Activated CD8-positive, alpha-beta memory T cell treated with anti-CD3 and anti-CD28 coated beads for 24 hours (primary cell): ENCODE data around the gene CACNA2D2.

Source experiments
- DNase-seq: peaks from one replicate; pipeline ENCODE4 v3.0.0-alpha.2; 2020

The CACNA2D2 gene

DNA sequence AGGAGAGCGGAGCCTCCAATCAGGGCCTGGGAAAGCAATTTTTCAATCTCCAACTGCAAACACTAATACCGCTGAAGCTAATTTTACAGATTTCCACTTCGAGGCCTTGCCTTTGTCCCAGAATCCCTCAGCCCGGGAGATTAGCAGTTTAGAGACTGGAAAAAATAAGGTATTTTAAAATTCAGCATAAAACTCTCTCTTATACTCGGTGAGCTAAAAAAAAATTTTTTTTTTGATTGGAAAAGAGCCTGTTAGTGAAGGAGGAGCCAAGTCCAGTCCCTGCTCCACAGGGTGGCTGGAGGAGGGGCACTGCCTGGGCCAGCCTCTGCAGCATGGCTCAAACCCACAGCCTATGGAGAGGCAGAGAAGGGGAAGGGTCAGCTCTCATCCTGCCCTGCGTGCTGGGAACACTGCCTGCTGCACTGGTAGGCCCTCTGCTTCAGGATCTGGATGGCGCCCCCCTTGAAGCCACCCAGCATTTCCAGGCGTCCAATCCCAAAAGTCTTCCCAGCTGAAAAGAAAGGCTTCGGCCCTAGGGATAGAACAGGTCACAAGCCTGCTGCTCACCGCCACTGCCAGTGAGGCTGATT is 48.9 kb downstream of the CACNA2D2 start:
- DNase-seq, result no peak

- DNase-seq, result no peak
These were observed 49.5 kb downstream of the CACNA2D2 start for GRCh38 chr3:50453907-50454306.

DNA sequence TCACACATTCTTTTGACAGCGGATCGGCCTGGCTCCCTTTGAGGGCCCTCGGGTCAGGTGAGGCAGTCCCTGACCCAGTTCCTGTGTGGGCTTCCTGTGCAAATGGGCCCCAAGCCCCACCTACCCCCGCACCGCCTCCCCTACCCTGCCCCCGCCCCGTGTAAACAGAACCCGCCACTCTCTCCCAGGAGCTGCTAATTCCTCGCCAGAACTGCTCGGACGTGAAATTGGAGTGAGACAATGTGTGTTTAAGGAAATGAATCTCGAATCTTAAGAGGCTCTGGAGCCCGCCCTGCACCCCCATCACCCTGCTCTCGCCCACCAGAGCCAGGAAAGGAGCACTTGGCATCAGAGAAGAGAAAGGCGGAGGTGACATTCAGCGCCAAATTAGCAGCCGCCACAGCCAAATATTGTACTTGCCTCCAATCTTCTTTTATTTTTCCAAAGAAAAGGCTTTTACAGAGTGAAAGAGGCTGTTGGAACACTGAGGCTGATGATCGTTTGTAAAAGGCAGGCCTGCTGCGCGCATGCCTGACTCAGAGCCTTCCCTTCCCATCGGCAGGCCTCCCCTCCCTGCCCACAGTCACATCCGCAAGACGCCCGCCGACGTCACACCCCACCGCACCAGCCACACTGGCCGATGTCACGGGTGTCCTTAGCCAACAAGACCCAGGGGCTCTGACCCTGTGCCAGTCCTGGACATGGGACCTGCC is 53.1 kb downstream of the CACNA2D2 start:
- DNase-seq, result peak; percentile 81

GRCh38 chr3:50448752-50449539 is 54.5 kb downstream of the CACNA2D2 start:
- DNase-seq, result no peak

DNA sequence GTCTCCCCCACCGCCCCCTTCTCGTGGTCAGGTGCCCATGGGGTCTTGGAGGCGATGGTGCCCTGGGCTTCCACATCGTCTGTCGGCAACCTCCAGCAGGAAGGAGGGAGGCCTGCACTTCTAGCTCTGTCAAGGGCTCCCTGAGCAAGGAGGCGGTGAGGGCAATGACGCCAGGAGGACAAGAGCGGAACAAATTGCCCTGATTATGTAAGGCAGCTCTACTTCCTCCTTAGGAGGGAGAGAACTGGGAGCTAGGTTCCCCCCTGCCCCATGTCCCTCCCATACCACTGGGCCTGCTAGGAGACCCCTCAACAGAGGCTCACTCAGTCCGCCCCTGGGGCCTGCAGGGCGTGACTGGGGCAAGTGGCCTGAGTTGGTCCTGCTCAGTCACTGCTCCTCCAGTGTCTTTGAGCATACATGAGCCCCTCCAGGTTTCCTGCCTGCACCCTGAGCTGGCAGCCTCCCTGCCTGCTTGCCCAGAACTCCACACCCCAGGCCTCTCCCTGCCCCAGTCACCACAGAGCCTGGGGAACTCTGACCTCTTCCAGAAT is 56.1 kb downstream of the CACNA2D2 start:
- no peak for DNase-seq

- DNase-seq, result no peak
These were observed 57.5 kb downstream of the CACNA2D2 start for GRCh38 chr3:50445919-50446318.

DNA sequence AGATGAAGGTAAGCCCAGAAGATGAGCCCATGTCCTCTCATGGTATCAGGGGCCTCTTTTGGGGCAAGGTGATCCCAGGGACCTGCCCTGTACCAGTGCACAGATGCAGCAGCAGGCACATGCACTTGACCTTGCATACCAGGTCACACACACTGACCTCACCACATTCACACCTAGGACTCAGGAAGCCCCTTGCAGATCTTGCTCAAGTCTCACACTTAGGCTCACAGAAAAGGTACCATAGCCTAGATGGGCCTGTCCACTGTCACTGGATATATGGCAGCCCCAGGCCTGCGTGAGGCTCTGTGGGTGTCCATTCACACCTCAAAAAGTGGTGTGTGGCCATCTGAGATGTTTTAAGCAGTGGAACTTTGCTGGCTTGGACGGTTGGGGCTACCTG is 58.7 kb downstream of the CACNA2D2 start:
- no peak for DNase-seq

- no peak for DNase-seq
These were observed 59.2 kb downstream of the CACNA2D2 start for GRCh38 chr3:50444213-50444612.

- no peak for DNase-seq
These were observed 60.4 kb downstream of the CACNA2D2 start for GRCh38 chr3:50442945-50443579.

GRCh38 chr3:50441424-50442217 is 61.8 kb downstream of the CACNA2D2 start:
- DNase-seq, result no peak

GRCh38 chr3:50436114-50436674 is 67.2 kb downstream of the CACNA2D2 start:
- peak; percentile 92 for DNase-seq

DNA sequence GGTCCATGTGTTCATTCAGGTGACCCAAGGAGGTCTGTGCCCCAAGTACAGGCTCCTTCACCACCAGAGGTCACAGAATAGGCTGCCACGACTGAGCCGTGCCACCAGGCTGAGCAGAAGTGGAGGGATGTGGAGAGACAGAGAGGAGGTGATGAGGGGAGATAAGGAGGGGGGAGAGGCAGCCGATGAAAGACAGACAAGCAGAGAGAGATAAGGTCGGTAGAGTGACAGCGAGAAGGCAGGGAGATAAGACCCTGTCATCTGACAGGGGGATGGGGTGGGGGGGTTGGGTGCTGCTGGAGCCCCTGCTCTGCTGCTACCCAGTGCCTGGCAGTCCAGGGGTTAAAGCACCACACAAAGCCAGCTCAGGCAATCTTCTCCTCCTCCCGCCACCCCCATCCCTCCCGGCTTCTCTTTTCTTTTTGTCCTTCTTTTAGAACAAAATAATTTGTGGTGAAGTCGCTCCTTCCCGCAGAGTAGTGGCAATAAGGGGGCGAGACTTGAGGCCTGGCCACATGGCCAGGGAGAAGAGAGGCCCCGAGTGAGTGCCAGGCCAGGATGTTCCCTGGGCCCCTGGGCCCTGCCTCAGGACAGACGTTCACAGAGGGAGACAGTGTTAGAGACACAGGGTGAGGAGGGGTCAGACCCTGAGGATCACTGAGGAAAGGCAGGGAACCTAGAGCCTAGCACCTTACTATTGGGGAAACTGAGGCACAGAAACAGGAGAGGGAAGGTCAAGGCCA is 67.9 kb downstream of the CACNA2D2 start:
- no peak for DNase-seq

DNA sequence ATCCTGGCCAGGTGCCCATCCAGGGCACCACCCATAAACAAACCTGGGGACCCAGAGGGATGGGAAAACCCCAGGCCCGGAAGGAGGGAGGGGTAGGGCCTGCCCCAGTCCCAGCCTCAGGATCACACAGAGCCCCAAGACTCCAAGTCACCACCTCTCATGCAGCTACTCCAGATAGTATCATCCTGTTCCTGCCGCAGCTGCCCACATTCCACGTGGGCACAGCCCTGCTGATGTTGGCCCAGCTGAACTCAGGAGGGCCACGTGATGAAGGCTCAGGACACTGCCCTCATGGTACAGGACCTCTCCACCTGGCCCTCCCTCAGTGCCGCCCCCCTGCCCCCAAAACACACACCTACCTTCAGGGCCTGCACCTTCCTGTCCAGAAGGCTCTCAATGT is 69.5 kb downstream of the CACNA2D2 start:
- no peak for DNase-seq

DNA sequence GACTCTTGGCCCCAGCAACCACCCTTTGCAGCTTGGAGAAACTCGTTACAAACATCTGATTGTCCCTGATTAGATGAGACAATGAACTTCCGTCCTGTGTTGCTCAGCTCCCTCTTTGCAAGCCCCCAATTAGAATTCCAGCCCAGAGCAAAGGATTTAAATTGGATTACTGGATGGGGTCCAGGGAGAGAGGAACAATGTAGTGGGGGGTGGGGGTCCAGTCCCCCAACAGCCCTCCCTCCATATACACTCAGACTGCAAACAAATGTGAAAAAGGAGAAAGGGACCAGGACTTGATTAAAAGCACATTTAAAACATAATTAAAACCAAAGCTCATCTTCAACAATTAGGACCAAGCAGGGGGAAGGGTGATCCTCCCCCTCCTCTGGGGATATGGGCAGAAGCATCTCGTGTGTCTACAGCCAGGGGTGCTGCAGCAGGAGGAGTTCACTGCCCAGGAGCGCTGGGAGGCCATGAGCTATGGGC is 72.4 kb downstream of the CACNA2D2 start:
- DNase-seq, result no peak

DNA sequence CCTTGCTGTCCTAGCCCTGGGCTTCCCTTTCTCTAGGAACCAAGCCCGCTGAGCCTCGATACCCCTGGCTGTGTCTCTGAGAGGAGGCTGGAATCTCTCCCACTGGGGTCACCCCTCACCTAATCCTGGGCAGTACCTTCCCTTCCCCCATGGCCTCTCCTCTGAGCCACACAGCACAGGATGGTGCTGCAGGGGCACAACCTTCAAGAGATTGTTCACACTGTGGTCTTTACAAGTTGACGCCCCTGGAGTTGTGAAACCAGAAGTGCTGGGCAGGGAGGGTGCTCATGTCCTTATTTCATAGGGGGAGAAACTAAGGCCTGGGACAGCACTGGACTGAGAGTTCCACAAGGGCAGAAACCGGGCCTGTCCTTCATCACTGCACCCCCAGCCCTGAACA is 73.2 kb downstream of the CACNA2D2 start:
- DNase-seq, result no peak

DNA sequence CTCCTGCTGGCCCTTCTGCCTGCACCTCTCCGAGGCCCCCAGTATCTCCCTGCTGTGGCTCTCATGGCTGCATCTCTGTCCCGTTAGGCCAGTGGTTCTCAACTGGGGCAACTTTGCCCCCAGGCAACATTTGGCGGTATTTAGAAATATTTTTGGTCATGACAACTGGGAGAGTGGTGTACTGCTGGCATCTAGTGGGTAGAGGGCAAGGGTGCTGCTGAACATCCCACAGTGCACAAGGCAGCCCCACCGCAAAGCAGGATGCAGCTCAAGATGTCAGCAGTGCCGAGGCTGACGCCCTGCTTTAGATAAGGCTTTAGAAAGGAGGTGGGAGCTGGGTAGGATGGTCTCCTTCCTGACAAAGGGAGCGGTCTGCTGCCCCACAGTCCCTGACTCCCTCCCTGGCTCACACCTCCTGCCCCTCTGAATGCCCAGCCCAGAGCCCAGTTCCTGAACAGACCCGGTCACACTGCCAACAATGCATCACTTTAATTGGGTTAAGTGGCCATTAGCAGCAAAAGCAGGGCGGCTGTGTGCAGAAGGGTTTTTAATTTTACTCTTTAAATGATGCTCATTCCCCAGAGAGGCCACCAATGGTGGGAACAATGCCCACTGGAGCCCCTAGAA is 75.3 kb downstream of the CACNA2D2 start:
- no peak for DNase-seq

DNA sequence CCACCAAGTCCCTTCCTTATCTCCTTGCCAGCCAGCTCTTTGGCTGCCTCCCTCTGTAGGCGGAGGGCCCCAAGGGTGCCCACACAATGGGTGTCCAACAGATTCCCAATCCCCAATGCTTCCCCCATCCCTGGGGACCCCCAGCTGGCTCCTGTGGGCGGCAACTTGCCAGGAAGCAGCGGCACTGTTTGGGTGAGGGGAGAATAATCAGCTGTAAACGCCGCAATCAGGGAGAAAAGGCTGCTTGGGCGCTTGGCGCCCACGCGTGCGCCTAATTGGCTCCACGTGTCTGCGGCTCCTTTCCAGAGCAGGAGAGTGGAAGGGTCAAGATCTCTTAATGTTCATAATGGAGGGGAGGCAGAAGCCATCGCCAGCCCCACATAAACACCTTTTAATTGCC is 76.2 kb downstream of the CACNA2D2 start:
- no peak for DNase-seq

GRCh38 chr3:50425911-50426310 is 77.5 kb downstream of the CACNA2D2 start:
- no peak for DNase-seq

GRCh38 chr3:50423543-50423942 is 79.9 kb downstream of the CACNA2D2 start:
- no peak for DNase-seq

DNA sequence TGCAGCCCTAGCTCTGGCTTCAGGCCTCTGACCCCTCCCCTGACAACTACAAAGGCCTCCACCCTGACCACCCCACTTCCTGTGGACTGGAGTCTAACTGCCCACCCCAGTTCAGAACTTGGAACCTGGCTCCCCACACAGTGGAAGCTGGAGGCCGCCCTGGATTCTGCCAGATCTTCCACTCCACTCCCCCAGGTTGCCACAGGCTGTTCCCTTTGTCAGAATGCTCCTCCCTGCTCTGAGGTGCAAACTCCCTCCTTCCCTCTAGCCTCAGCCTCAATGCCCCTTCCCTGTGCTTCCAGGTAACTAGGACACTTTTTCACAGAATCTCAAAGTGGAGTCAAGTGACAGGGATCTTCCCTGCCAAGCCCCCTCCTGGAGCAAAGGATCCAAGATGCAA is 81.3 kb downstream of the CACNA2D2 start:
- DNase-seq, result no peak
